Glutamatergic neuron (in vitro differentiated cells): ENCODE data around the gene PDE7B. TPM values are rescaled to one million over a fixed set of nuclear protein-coding genes. Genes with fewer than 3 reads are reported as not detected.

Source experiments
- DNase-seq: peaks from one replicate; pipeline ENCODE4 v3.0.0; 2022
- H3K27ac Mint-ChIP-seq: one replicate; pipeline ENCODE4 v1.8.0; 2020; ENCODE audit warnings: mild to moderate bottlenecking, mixed read lengths, inconsistent platforms; ENCODE audit not compliant: unreplicated experiment
- H3K27me3 Mint-ChIP-seq: one replicate; pipeline ENCODE4 v1.8.0; 2020; ENCODE audit warnings: mild to moderate bottlenecking, moderate library complexity, mixed read lengths, inconsistent platforms; ENCODE audit not compliant: unreplicated experiment
- H3K36me3 Mint-ChIP-seq: one replicate; pipeline ENCODE4 v1.8.0; 2020; ENCODE audit warnings: mild to moderate bottlenecking, mixed read lengths, inconsistent platforms; ENCODE audit not compliant: unreplicated experiment
- H3K4me1 Mint-ChIP-seq: one replicate; pipeline ENCODE4 v1.8.0; 2020; ENCODE audit warnings: mild to moderate bottlenecking, low read depth, mixed read lengths, inconsistent platforms; ENCODE audit not compliant: unreplicated experiment
- H3K4me3 Mint-ChIP-seq: one replicate; pipeline ENCODE4 v1.8.0; 2020; ENCODE audit warnings: mild to moderate bottlenecking, mixed read lengths, inconsistent platforms; ENCODE audit not compliant: unreplicated experiment
- H3K9me3 Mint-ChIP-seq: one replicate; pipeline ENCODE4 v1.8.0; 2020; ENCODE audit warnings: mild to moderate bottlenecking, moderate library complexity, mixed read lengths, inconsistent platforms; ENCODE audit not compliant: unreplicated experiment
- total RNA-seq: library from RNA; stranded (reverse); fragmentation: NEBNext Ultra II Directional; extraction: Animal tissue kit (Norgen Biotek cat#: 25700); gene quantifications from one replicate; pipeline ENCODE4 v1.2.1, GENCODE V29; 2021; ENCODE audit not compliant: unreplicated experiment
- TF ChIP-seq, protein P1 (sequence below): fragments of 200-600 bp; sonication (generic); IDR thresholded peaks from one replicate; pipeline ENCODE4 v1.5.0; 2021; ENCODE audit not compliant: partially characterized antibody, unreplicated experiment

PDE7B gene
- total RNA-seq, 1 donor from 2014 or later, result not detected

- Mint-ChIP-seq H3K4me1 (peaks cover 3% of the 10 kb centered on the region), H3K36me3 (no peaks in the 10 kb centered on the region), H3K4me3 (no peak overlapping the region), H3K27me3 (no peaks in the 10 kb centered on the region), H3K9me3 (peaks cover 2% of the 10 kb centered on the region), H3K27ac (no peak overlapping the region)
- TF ChIP-seq, protein P1, sequence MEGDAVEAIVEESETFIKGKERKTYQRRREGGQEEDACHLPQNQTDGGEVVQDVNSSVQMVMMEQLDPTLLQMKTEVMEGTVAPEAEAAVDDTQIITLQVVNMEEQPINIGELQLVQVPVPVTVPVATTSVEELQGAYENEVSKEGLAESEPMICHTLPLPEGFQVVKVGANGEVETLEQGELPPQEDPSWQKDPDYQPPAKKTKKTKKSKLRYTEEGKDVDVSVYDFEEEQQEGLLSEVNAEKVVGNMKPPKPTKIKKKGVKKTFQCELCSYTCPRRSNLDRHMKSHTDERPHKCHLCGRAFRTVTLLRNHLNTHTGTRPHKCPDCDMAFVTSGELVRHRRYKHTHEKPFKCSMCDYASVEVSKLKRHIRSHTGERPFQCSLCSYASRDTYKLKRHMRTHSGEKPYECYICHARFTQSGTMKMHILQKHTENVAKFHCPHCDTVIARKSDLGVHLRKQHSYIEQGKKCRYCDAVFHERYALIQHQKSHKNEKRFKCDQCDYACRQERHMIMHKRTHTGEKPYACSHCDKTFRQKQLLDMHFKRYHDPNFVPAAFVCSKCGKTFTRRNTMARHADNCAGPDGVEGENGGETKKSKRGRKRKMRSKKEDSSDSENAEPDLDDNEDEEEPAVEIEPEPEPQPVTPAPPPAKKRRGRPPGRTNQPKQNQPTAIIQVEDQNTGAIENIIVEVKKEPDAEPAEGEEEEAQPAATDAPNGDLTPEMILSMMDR, result no peak
- no peak for DNase-seq
These were observed 85.1 kb downstream of the PDE7B start for GRCh38 chr6:135936606-135937005.

- DNase-seq, result no peak
- Mint-ChIP-seq H3K9me3 (peaks cover 2% of the 10 kb centered on the region), H3K36me3 (no peaks in the 10 kb centered on the region), H3K4me1 (peaks cover 3% of the 10 kb centered on the region), H3K4me3 (no peak overlapping the region), H3K27ac (no peak overlapping the region), H3K27me3 (no peaks in the 10 kb centered on the region)
- TF ChIP-seq, protein P1, result no peak
These were observed 85.6 kb downstream of the PDE7B start for GRCh38 chr6:135937106-135937505.

DNA sequence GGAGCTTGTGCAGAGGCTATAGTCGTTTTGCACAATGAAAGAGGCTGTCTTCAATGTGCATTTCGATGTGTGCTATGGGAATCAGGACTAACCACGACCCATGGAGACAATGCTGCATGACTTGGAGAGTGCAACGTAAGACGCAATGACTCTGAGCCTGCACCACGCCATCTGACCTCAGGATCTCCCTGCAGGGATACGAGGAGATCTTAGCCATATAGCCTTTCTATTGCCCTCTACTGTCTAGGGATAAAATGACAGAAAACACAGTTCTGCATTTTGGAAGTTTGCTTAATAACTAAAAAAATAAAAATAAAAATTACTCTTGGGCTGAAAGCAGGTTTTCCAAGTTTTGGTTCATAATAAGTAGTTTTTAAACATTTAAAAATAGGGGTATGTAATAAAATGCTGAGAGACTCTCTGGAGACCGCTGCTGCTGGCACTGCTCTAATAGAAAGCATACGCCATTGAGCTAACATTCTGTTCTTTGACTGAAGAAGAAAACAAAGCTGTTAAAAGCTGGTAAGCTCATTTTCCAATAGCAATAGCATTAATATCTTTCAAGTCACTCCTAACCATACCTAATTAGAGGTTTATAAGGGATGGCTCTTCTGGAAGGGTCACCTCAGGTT is 87.2 kb downstream of the PDE7B start:
- TF ChIP-seq, protein P1, result peak; percentile 14
- Mint-ChIP-seq H3K9me3 (peaks cover 2% of the 10 kb centered on the region), H3K4me1 (peaks cover 3% of the 10 kb centered on the region), H3K4me3 (no peak overlapping the region), H3K27ac (no peak overlapping the region), H3K27me3 (no peaks in the 10 kb centered on the region), H3K36me3 (no peaks in the 10 kb centered on the region)
- no peak for DNase-seq

GRCh38 chr6:135939208-135939591 is 87.7 kb downstream of the PDE7B start:
- Mint-ChIP-seq H3K36me3 (no peaks in the 10 kb centered on the region), H3K27ac (no peak overlapping the region)
- TF ChIP-seq, protein P1, result no peak

GRCh38 chr6:135940616-135941167 is 89.2 kb downstream of the PDE7B start:
- TF ChIP-seq, protein P1, result no peak
- peaks cover 3% of the 10 kb centered on the region for H3K4me1 Mint-ChIP-seq

More at GRCh38 chr6:135939208-135939591, 87.7 kb downstream of the PDE7B start:
- no peak overlapping the region for H3K4me3 Mint-ChIP-seq
- peaks cover 3% of the 10 kb centered on the region for H3K4me1 Mint-ChIP-seq
- H3K27me3 Mint-ChIP-seq, result no peaks in the 10 kb centered on the region
- H3K9me3 Mint-ChIP-seq, result peaks cover 2% of the 10 kb centered on the region
- DNase-seq, result no peak

More at GRCh38 chr6:135940616-135941167, 89.2 kb downstream of the PDE7B start:
- H3K4me3 Mint-ChIP-seq, result no peak overlapping the region
- H3K36me3 Mint-ChIP-seq, result no peaks in the 10 kb centered on the region
- H3K9me3 Mint-ChIP-seq, result peaks cover 2% of the 10 kb centered on the region
- H3K27me3 Mint-ChIP-seq, result no peaks in the 10 kb centered on the region
- no peak overlapping the region for H3K27ac Mint-ChIP-seq
- DNase-seq, result no peak
